ENCODE measurements around the gene AUTS2.

AUTS2 gene

DNA sequence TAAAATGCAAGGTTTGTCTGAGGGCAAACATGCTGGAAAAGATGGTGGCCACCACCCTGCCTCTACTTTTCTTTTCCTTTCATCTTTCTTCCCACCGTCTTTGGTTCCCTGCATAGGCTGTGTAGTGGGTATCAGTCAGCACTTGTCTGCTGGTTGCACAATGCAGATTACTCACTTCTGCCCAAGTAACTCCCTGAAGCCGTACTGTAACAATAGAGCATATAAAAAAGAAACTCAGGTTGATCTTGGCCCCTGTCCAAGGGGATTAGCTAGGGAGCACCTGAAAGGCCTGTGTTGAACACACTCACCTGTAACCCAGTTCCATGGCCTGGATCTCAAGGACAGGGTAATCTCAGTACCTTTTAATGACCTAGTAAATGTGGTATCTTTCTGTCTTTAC, 1000.7 kb downstream of the AUTS2 start:
- TF ChIP-seq EZH2phosphoT487 (conservative IDR thresholded peaks at IDR 0.05; ENCODE audit: low read length): no peak
- TF ChIP-seq, protein P1, sequence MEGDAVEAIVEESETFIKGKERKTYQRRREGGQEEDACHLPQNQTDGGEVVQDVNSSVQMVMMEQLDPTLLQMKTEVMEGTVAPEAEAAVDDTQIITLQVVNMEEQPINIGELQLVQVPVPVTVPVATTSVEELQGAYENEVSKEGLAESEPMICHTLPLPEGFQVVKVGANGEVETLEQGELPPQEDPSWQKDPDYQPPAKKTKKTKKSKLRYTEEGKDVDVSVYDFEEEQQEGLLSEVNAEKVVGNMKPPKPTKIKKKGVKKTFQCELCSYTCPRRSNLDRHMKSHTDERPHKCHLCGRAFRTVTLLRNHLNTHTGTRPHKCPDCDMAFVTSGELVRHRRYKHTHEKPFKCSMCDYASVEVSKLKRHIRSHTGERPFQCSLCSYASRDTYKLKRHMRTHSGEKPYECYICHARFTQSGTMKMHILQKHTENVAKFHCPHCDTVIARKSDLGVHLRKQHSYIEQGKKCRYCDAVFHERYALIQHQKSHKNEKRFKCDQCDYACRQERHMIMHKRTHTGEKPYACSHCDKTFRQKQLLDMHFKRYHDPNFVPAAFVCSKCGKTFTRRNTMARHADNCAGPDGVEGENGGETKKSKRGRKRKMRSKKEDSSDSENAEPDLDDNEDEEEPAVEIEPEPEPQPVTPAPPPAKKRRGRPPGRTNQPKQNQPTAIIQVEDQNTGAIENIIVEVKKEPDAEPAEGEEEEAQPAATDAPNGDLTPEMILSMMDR (IDR thresholded peaks at IDR 0.05; ENCODE audit: insufficient read depth, low read length, poor library complexity, severe bottlenecking): no peak
- no peak overlapping the region for H3K4me2 ChIP-seq (ENCODE audit: low read depth, low read length, poor library complexity, severe bottlenecking)
- no peaks in the 10 kb centered on the region for H4K20me1 ChIP-seq (ENCODE audit: low read depth, low read length)
- H3K27me3 ChIP-seq (ENCODE audit: low read length): no peaks in the 10 kb centered on the region
- H3K9me2 ChIP-seq (replicated peaks; ENCODE audit: insufficient read depth, low read length): no peaks in the 10 kb centered on the region
- no peaks in the 10 kb centered on the region; the same call in 1 of the 2 replicates for H3K9me3 ChIP-seq (ENCODE audit: insufficient read depth, low read length)
- no peak overlapping the region for H3K4me3 ChIP-seq (ENCODE audit: insufficient read depth, low read length, poor library complexity, severe bottlenecking)
- no peak overlapping the region for H3K27ac ChIP-seq (ENCODE audit: low read depth, low read length)
- H3K79me2 ChIP-seq (ENCODE audit: insufficient read depth, low read length): no peaks in the 10 kb centered on the region
- H3K9ac ChIP-seq (ENCODE audit: low read length): no peak overlapping the region
- H3F3A ChIP-seq (ENCODE audit: insufficient read depth): no peaks in the 10 kb centered on the region
- H2AFZ ChIP-seq (ENCODE audit: low read depth, low read length, severe bottlenecking): no peak overlapping the region
- no peaks in the 10 kb centered on the region for H3K36me3 ChIP-seq (ENCODE audit: low read length)

DNA sequence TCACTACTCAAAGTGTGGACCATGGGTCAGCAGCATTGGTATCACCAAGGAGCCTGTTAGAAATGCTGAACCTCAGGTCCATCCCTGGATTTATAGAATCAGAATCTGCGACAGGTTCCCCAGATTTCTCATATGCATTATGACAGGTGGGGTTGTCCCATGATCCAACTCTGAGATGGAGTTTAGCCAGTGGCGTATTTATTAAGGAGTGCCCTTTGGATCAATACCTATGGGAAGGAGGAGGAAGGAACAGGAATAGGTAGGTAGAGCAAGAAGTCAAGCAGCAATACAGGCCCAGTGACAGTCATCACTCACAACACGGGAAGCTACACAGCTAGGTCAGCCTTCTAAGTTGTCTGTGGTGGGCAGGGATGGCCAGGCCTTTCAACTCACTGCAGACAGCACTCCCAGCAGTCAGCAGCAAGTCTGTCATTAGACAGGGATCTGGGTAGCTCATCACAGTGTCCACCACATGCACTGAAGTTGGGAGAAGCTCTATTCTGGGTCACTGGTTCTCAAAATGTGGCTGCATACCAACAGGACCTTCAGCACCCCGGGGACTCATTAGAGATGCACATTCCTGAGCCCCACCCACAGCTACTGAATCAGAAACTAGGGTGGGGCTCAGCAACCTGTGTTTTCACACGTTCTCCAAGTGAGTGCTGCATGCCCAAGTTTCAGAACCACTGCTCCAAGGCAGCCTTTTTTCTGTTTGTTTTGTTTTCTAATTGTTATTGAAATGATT, 1001.3 kb downstream of the AUTS2 start:
- H2AFZ ChIP-seq (ENCODE audit: low read depth, low read length, severe bottlenecking): no peak overlapping the region
- H3K9me2 ChIP-seq (replicated peaks; ENCODE audit: insufficient read depth, low read length): no peaks in the 10 kb centered on the region
- H3K4me2 ChIP-seq (ENCODE audit: low read depth, low read length, poor library complexity, severe bottlenecking): no peak overlapping the region
- no peak overlapping the region for H3K4me3 ChIP-seq (ENCODE audit: insufficient read depth, low read length, poor library complexity, severe bottlenecking)
- H3K9me3 ChIP-seq (ENCODE audit: insufficient read depth, low read length): no peaks in the 10 kb centered on the region; the same call in 1 of the 2 replicates
- H3K27me3 ChIP-seq (ENCODE audit: low read length): no peaks in the 10 kb centered on the region
- no peak overlapping the region for H3K9ac ChIP-seq (ENCODE audit: low read length)
- no peaks in the 10 kb centered on the region for H3K79me2 ChIP-seq (ENCODE audit: insufficient read depth, low read length)
- no peaks in the 10 kb centered on the region for H4K20me1 ChIP-seq (ENCODE audit: low read depth, low read length)
- no peaks in the 10 kb centered on the region for H3F3A ChIP-seq (ENCODE audit: insufficient read depth)
- TF ChIP-seq, protein P1 (IDR thresholded peaks at IDR 0.05; ENCODE audit: insufficient read depth, low read length, poor library complexity, severe bottlenecking): no peak
- TF ChIP-seq EZH2phosphoT487 (conservative IDR thresholded peaks at IDR 0.05; ENCODE audit: low read length): no peak
- no peaks in the 10 kb centered on the region for H3K36me3 ChIP-seq (ENCODE audit: low read length)
- no peak overlapping the region for H3K27ac ChIP-seq (ENCODE audit: low read depth, low read length)

DNA sequence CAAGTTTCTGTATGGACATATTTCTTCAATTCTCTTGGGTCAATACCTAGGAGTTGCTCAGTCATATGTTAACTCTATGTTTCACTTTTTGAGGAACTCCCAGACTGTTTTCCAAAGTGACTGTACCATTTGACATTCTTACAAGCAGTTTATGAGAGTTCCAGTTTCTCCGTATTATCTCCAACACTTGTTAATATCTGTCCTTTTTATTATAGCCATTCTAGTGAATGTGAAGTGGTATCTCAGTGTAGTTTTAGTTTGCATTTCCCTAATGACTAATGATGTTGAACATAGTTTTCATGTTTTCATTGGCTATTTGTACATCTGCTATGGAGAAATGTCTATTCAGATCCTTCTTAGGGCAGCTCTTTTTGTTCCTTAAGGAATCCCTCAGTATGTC, 1002.7 kb downstream of the AUTS2 start:
- no peak overlapping the region for H2AFZ ChIP-seq (ENCODE audit: low read depth, low read length, severe bottlenecking)
- no peak overlapping the region for H3K9ac ChIP-seq (ENCODE audit: low read length)
- H3K9me2 ChIP-seq (replicated peaks; ENCODE audit: insufficient read depth, low read length): no peaks in the 10 kb centered on the region
- no peak overlapping the region for H3K4me3 ChIP-seq (ENCODE audit: insufficient read depth, low read length, poor library complexity, severe bottlenecking)
- H3K27me3 ChIP-seq (ENCODE audit: low read length): no peaks in the 10 kb centered on the region
- H3K4me2 ChIP-seq (ENCODE audit: low read depth, low read length, poor library complexity, severe bottlenecking): no peak overlapping the region
- no peaks in the 10 kb centered on the region; the same call in 1 of the 2 replicates for H3K9me3 ChIP-seq (ENCODE audit: insufficient read depth, low read length)
- H3K79me2 ChIP-seq (ENCODE audit: insufficient read depth, low read length): no peaks in the 10 kb centered on the region
- TF ChIP-seq, protein P1 (IDR thresholded peaks at IDR 0.05; ENCODE audit: insufficient read depth, low read length, poor library complexity, severe bottlenecking): no peak
- TF ChIP-seq EZH2phosphoT487 (conservative IDR thresholded peaks at IDR 0.05; ENCODE audit: low read length): no peak
- no peaks in the 10 kb centered on the region for H3F3A ChIP-seq (ENCODE audit: insufficient read depth)
- H3K36me3 ChIP-seq (ENCODE audit: low read length): no peaks in the 10 kb centered on the region
- no peak overlapping the region for H3K27ac ChIP-seq (ENCODE audit: low read depth, low read length)
- no peaks in the 10 kb centered on the region for H4K20me1 ChIP-seq (ENCODE audit: low read depth, low read length)

Data from SU-DHL-6 (cell line).